A549 treated with AZD2906 at 1 μM for 4 hours (cell line): ENCODE measurements around the gene PARS2. TPM values are rescaled to one million over a fixed set of nuclear protein-coding genes. Genes with fewer than 3 reads are reported as not detected.

Experiments used
- total RNA-seq: library from RNA; stranded (reverse); fragments of 200-300 nt; extraction: Qiagen RNA extraction; gene quantifications from 5 replicates; pipeline ENCODE4 v1.2.3, GENCODE V29; 2022

PARS2 gene
- total RNA-seq = 4.5 to 5.2 TPM (median 4.8 TPM) in 5 replicates

DNA sequence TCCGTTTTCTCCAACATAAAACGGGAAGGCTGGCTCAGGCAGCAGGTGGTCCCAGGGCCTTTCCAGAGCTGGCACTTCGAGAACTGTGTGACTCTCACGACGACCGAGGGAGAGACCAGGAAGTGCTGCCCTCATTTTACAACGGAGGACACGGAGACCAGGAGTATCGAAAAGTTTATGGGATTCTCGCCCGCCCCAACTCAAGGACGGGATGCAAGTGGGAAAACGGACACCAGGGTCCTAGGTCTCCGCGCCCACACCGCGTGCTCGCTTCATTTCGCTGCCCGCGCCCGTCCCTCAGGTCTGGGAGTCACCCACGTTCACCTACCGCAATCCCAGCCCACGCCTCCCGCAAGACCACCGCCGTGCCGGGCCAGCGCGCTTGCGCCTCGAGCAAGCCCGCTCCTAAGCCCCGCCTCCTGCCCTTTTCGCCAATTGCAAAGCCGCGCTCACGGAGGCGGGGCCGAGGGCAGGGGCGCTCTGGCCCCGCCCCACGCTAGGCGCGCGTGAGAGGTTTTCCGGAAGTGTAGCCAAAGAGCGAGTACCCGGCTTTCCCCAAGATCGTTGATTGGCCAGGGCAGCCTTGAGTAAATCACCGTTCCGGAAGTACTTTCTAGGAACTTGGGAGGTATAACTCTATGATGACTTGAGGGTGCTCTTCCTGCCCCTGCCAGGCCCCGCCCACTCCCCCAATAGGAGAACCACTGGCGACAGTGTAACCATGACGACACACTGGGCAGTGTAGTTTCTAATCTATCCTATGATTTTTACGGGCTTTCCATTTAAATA lies at the start of gene PARS2:
Gene PARS2, minus strand, starts transcription at position 391 of the 789 bp plus-strand sequence. CDS start 5,362 bp downstream, outside the sequence.

DNA sequence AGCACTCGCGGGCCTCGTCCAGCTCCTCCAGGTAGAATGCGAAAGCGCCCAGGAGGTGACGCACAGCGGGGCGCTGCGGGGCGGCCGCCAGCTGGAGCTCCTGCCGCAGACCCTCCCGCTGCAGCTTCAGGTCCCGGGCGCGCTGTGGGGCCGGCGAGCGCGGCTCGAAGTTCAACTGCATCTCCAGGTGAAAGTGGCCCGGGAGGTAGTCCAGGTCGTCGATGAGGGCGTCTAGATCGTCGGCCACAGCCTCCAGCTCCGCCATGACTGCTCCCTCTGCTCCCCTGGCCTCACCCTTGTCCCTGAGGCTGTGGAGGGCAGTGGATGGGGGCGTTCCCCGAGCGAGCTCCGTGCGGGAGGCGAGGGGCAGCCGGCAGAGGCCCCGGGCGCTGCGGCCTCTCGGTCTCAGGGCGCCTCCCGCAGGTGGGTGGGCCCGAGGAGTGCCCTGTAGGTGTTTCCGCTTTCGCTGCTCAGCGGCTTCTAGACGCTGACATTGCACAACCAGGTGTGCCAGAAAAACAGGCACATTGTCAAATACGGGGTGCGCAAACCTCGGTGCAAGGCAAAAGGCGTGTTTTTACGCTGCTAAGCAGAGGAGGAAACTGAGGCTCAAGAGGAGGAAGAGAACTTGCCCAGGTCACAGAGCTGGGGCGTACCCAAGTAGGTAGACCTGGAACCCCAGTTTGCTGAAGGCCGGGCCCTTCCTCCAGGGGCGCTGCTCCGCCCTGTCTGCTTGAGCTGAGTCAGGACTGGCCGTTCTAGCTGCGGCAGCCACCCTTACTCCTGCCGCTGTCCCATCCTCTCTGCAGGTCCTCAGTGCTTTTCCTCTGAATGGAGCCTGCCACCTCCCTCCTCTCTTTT lies 36.8 kb upstream of the PARS2 start, which contains the start of gene TTC22:
Gene TTC22, minus strand, starts transcription at position 425 of the 861 bp plus-strand sequence. Its CDS starts 160 bp downstream, at position 265.

DNA sequence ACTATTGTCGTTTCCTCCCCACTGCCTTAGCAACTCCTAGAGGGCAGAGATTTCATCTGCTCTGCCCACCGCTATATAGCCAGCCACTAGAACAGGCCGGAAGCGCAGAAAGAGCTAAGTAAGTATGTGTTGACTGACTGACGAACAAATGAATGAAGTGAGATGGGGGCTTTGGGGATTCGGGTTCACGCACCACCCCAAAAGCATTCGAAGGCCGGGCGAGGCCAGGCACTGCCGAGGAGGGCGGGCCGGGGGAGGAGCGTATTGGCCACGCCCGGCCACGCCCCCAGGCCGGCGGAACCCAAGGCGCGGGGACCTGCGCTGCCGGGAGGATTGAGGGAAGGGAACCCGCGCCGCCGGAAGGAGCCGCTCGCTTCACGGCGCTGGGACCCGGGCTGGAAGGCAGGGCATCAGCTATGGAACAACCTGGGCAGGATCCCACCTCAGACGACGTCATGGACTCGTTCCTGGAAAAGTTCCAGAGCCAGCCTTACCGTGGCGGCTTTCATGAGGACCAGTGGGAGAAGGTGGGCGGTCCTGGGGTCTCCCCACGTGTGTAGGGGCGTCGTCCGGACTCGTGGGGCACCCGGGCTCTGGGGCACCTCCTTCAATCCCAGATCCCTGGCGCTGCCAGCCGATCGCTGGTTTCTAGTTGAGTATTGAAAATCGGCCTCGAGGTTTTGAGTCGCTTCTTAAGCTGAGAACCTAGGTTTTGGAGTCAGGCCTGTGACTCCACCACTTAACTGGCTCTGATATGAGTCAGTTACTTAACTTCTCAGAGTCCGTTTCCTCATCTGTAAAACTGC lies 48.6 kb downstream of the PARS2 start, which contains the start of gene TTC4:
Gene TTC4, plus strand, starts transcription at position 369 of the 806 bp plus-strand sequence. Its CDS starts 48 bp downstream, at position 417.

Other genes starting within 250 kb of the PARS2 start
- 2.3 to 2.6 TPM (median 2.5 TPM) in 5 replicates for gene ACOT11, start 216.3 kb downstream of the PARS2 start, total RNA-seq
- 0.26 to 0.41 TPM (median 0.31 TPM) in 5 replicates for gene FAM151A, start 141.0 kb downstream of the PARS2 start, total RNA-seq
- gene MROH7, start 122.7 kb downstream of the PARS2 start, total RNA-seq = 0.02 TPM in 1 of 5 replicates, not detected in the others
- 24.5 to 35.3 TPM (median 25.8 TPM) in 5 replicates for gene TTC4, start 48.7 kb downstream of the PARS2 start, total RNA-seq
- gene TTC22, start 36.8 kb upstream of the PARS2 start, total RNA-seq = 0.02 TPM in 1 of 5 replicates, not detected in the others
- 45.8 to 49.9 TPM (median 48.3 TPM) in 5 replicates for gene DHCR24, start 122.7 kb upstream of the PARS2 start, total RNA-seq
- 0.66 to 1.8 TPM (median 1.2 TPM) in 5 replicates for gene TMEM61, start 216.1 kb upstream of the PARS2 start, total RNA-seq
- gene BSND, start 234.4 kb upstream of the PARS2 start, total RNA-seq = not detected in 5 replicates